Measurements from ENCODE around the gene MATN4.

MATN4 gene

GRCh38 chr20:45253261-45253660, 54.8 kb downstream of the MATN4 start:
- H3K4me1 ChIP-seq (ENCODE audit: control insufficient read depth, insufficient read depth, low read depth, low read length) = no peaks in the 10 kb centered on the region
- WGBS = 81% methylated on average over 4 of the region's 4 CpGs
- H3K4ac ChIP-seq (ENCODE audit: low read depth in 1 of 2, low read length in 2 of 2) = no peak overlapping the region
- no peak overlapping the region for H2BK120ac ChIP-seq (ENCODE audit: low read depth, low read length)
- H4K91ac ChIP-seq (ENCODE audit: low read length) = no peak overlapping the region
- no peak overlapping the region for H4K8ac ChIP-seq (ENCODE audit: low read length)
- H3K4me2 ChIP-seq (ENCODE audit: low read length, poor library complexity, severe bottlenecking) = no peak overlapping the region
- H3K27ac ChIP-seq (ENCODE audit: low read length, poor library complexity, severe bottlenecking) = no peak overlapping the region
- H2AK5ac ChIP-seq (ENCODE audit: low read length, severe bottlenecking) = no peak overlapping the region
- no peaks in the 10 kb centered on the region for H3K9me3 ChIP-seq (ENCODE audit: control insufficient read depth, low read length)
- H2BK12ac ChIP-seq (ENCODE audit: low read length in 2 of 2) = no peak overlapping the region
- no peaks in the 10 kb centered on the region for H3K79me1 ChIP-seq (replicated peaks; ENCODE audit: low read length, poor library complexity, severe bottlenecking)
- H3K18ac ChIP-seq (ENCODE audit: low read depth in 1 of 2, low read length in 2 of 2) = no peak overlapping the region
- H3K4me3 ChIP-seq (ENCODE audit: insufficient read depth in 1 of 2, low read depth in 1 of 2, low read length in 2 of 2) = no peak overlapping the region
- no peak overlapping the region for H2BK15ac ChIP-seq (ENCODE audit: low read depth, poor library complexity, severe bottlenecking)
- H3K14ac ChIP-seq (ENCODE audit: low read length in 2 of 2) = no peak overlapping the region
- H3K27me3 ChIP-seq (ENCODE audit: control insufficient read depth in 1 of 2, insufficient read depth in 1 of 2, low read length in 2 of 2) = peaks cover 12 to 39% of the 10 kb centered on the region in 2 experiments
- no peaks in the 10 kb centered on the region for H3K36me3 ChIP-seq (ENCODE audit: control insufficient read depth in 1 of 2, insufficient read depth in 2 of 2, low read depth in 1 of 2, low read length in 2 of 2)
- H2BK5ac ChIP-seq (ENCODE audit: low read depth, low read length, poor library complexity, severe bottlenecking) = no peak overlapping the region
- no peak overlapping the region for H2AFZ ChIP-seq (ENCODE audit: low read depth, low read length)
- no peak overlapping the region for H3K9ac ChIP-seq (ENCODE audit: low read length)
- no peak overlapping the region for H3K23ac ChIP-seq (ENCODE audit: low read length in 2 of 2)
- DNase-seq = no peak

GRCh38 chr20:45251884-45252560, 56.1 kb downstream of the MATN4 start:
- H3K4me1 ChIP-seq (ENCODE audit: control insufficient read depth, insufficient read depth, low read depth, low read length) = no peaks in the 10 kb centered on the region
- H3K4me2 ChIP-seq (ENCODE audit: low read length, poor library complexity, severe bottlenecking) = no peak overlapping the region
- H3K4ac ChIP-seq (ENCODE audit: low read depth in 1 of 2, low read length in 2 of 2) = no peak overlapping the region

GRCh38 chr20:45248609-45249008, 59.5 kb downstream of the MATN4 start:
- Histone ChIP-seq H3K4me3 (ENCODE audit: insufficient read depth in 1 of 2, low read depth in 1 of 2, low read length in 2 of 2) (no peak overlapping the region), H3K4ac (ENCODE audit: low read depth in 1 of 2, low read length in 2 of 2) (no peak overlapping the region), H3K27ac (ENCODE audit: low read length, poor library complexity, severe bottlenecking) (no peak overlapping the region), H3K9ac (ENCODE audit: low read length) (no peak overlapping the region), H3K36me3 (ENCODE audit: control insufficient read depth in 1 of 2, insufficient read depth in 2 of 2, low read depth in 1 of 2, low read length in 2 of 2) (no peaks in the 10 kb centered on the region), H3K14ac (ENCODE audit: low read length in 2 of 2) (no peak overlapping the region), H2AK5ac (ENCODE audit: low read length, severe bottlenecking) (no peak overlapping the region), H3K9me3 (ENCODE audit: control insufficient read depth, low read length) (no peaks in the 10 kb centered on the region), H4K8ac (ENCODE audit: low read length) (no peak overlapping the region), H2BK5ac (ENCODE audit: low read depth, low read length, poor library complexity, severe bottlenecking) (no peak overlapping the region), H3K18ac (ENCODE audit: low read depth in 1 of 2, low read length in 2 of 2) (no peak overlapping the region), H3K79me1 (replicated peaks; ENCODE audit: low read length, poor library complexity, severe bottlenecking) (no peaks in the 10 kb centered on the region), H2BK12ac (ENCODE audit: low read length in 2 of 2) (no peak overlapping the region), H4K91ac (ENCODE audit: low read length) (no peak overlapping the region), H3K27me3 (ENCODE audit: control insufficient read depth in 1 of 2, insufficient read depth in 1 of 2, low read length in 2 of 2) (peaks cover 18 to 60% of the 10 kb centered on the region in 2 experiments), H2AFZ (ENCODE audit: low read depth, low read length) (no peak overlapping the region), H3K23ac (ENCODE audit: low read length in 2 of 2) (no peak overlapping the region), H3K4me1 (ENCODE audit: control insufficient read depth, insufficient read depth, low read depth, low read length) (no peaks in the 10 kb centered on the region), H3K4me2 (ENCODE audit: low read length, poor library complexity, severe bottlenecking) (no peak overlapping the region), H2BK15ac (ENCODE audit: low read depth, poor library complexity, severe bottlenecking) (no peak overlapping the region), H2BK120ac (ENCODE audit: low read depth, low read length) (no peak overlapping the region)
- no peak for DNase-seq

More at GRCh38 chr20:45251884-45252560, 56.1 kb downstream of the MATN4 start:
- Histone ChIP-seq H3K79me1 (replicated peaks; ENCODE audit: low read length, poor library complexity, severe bottlenecking) (no peaks in the 10 kb centered on the region), H3K27me3 (ENCODE audit: control insufficient read depth in 1 of 2, insufficient read depth in 1 of 2, low read length in 2 of 2) (peaks cover 12 to 40% of the 10 kb centered on the region in 2 experiments), H3K4me3 (ENCODE audit: insufficient read depth in 1 of 2, low read depth in 1 of 2, low read length in 2 of 2) (no peak overlapping the region), H4K91ac (ENCODE audit: low read length) (no peak overlapping the region), H3K14ac (ENCODE audit: low read length in 2 of 2) (no peak overlapping the region), H3K36me3 (ENCODE audit: control insufficient read depth in 1 of 2, insufficient read depth in 2 of 2, low read depth in 1 of 2, low read length in 2 of 2) (no peaks in the 10 kb centered on the region), H2BK12ac (ENCODE audit: low read length in 2 of 2) (no peak overlapping the region), H2AFZ (ENCODE audit: low read depth, low read length) (no peak overlapping the region), H3K9me3 (ENCODE audit: control insufficient read depth, low read length) (no peaks in the 10 kb centered on the region), H2BK15ac (ENCODE audit: low read depth, poor library complexity, severe bottlenecking) (no peak overlapping the region), H2BK5ac (ENCODE audit: low read depth, low read length, poor library complexity, severe bottlenecking) (no peak overlapping the region), H2AK5ac (ENCODE audit: low read length, severe bottlenecking) (no peak overlapping the region), H4K8ac (ENCODE audit: low read length) (no peak overlapping the region), H3K18ac (ENCODE audit: low read depth in 1 of 2, low read length in 2 of 2) (no peak overlapping the region), H3K27ac (ENCODE audit: low read length, poor library complexity, severe bottlenecking) (no peak overlapping the region), H3K23ac (ENCODE audit: low read length in 2 of 2) (no peak overlapping the region), H3K9ac (ENCODE audit: low read length) (no peak overlapping the region), H2BK120ac (ENCODE audit: low read depth, low read length) (no peak overlapping the region)
- WGBS = 47% methylated on average over 5 of the region's 5 CpGs
- DNase-seq = no peak

- no peak overlapping the region for H2BK5ac ChIP-seq (ENCODE audit: low read depth, low read length, poor library complexity, severe bottlenecking)
- H3K18ac ChIP-seq (ENCODE audit: low read depth in 1 of 2, low read length in 2 of 2) = no peak overlapping the region
- no peak for DNase-seq
- no peak overlapping the region for H3K23ac ChIP-seq (ENCODE audit: low read length in 2 of 2)
- H3K27ac ChIP-seq (ENCODE audit: low read length, poor library complexity, severe bottlenecking) = no peak overlapping the region
- H2AK5ac ChIP-seq (ENCODE audit: low read length, severe bottlenecking) = no peak overlapping the region
- no peak overlapping the region for H3K4me2 ChIP-seq (ENCODE audit: low read length, poor library complexity, severe bottlenecking)
- H3K9ac ChIP-seq (ENCODE audit: low read length) = no peak overlapping the region
- peaks cover 18 to 56% of the 10 kb centered on the region in 2 experiments for H3K27me3 ChIP-seq (ENCODE audit: control insufficient read depth in 1 of 2, insufficient read depth in 1 of 2, low read length in 2 of 2)
- H4K8ac ChIP-seq (ENCODE audit: low read length) = no peak overlapping the region
- no peak overlapping the region for H2BK12ac ChIP-seq (ENCODE audit: low read length in 2 of 2)
- H2BK15ac ChIP-seq (ENCODE audit: low read depth, poor library complexity, severe bottlenecking) = no peak overlapping the region
- H3K4me1 ChIP-seq (ENCODE audit: control insufficient read depth, insufficient read depth, low read depth, low read length) = no peaks in the 10 kb centered on the region
- no peak overlapping the region for H3K4ac ChIP-seq (ENCODE audit: low read depth in 1 of 2, low read length in 2 of 2)
- no peaks in the 10 kb centered on the region for H3K36me3 ChIP-seq (ENCODE audit: control insufficient read depth in 1 of 2, insufficient read depth in 2 of 2, low read depth in 1 of 2, low read length in 2 of 2)
- H3K4me3 ChIP-seq (ENCODE audit: insufficient read depth in 1 of 2, low read depth in 1 of 2, low read length in 2 of 2) = no peak overlapping the region
- 86% methylated on average over 1 of the region's 1 CpG for WGBS
- H3K79me1 ChIP-seq (replicated peaks; ENCODE audit: low read length, poor library complexity, severe bottlenecking) = no peaks in the 10 kb centered on the region
- H3K14ac ChIP-seq (ENCODE audit: low read length in 2 of 2) = no peak overlapping the region
- no peak overlapping the region for H2BK120ac ChIP-seq (ENCODE audit: low read depth, low read length)
- no peaks in the 10 kb centered on the region for H3K9me3 ChIP-seq (ENCODE audit: control insufficient read depth, low read length)
- H2AFZ ChIP-seq (ENCODE audit: low read depth, low read length) = no peak overlapping the region
- no peak overlapping the region for H4K91ac ChIP-seq (ENCODE audit: low read length)
These were observed 60.2 kb downstream of the MATN4 start for GRCh38 chr20:45247865-45248264.

Measured in mesenchymal stem cell (in vitro differentiated cells and primary cell).